ENCODE results near the gene OSGEP.

Gene OSGEP

GRCh38 chr14:20498622-20499021 is 44.0 kb upstream of the OSGEP start:
- H3K4me1 ChIP-seq = no peaks in the 10 kb centered on the region
- H3K27me3 ChIP-seq = no peaks in the 10 kb centered on the region
- TF ChIP-seq, protein P1, sequence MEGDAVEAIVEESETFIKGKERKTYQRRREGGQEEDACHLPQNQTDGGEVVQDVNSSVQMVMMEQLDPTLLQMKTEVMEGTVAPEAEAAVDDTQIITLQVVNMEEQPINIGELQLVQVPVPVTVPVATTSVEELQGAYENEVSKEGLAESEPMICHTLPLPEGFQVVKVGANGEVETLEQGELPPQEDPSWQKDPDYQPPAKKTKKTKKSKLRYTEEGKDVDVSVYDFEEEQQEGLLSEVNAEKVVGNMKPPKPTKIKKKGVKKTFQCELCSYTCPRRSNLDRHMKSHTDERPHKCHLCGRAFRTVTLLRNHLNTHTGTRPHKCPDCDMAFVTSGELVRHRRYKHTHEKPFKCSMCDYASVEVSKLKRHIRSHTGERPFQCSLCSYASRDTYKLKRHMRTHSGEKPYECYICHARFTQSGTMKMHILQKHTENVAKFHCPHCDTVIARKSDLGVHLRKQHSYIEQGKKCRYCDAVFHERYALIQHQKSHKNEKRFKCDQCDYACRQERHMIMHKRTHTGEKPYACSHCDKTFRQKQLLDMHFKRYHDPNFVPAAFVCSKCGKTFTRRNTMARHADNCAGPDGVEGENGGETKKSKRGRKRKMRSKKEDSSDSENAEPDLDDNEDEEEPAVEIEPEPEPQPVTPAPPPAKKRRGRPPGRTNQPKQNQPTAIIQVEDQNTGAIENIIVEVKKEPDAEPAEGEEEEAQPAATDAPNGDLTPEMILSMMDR (IDR thresholded peaks at IDR 0.05) = no peak
- no peak for DNase-seq
- H3K27ac ChIP-seq = no peak overlapping the region
- no peaks in the 10 kb centered on the region for H3K9me3 ChIP-seq
- no peaks in the 10 kb centered on the region for H3K36me3 ChIP-seq
- intact Hi-C loops (cut with DNase I; ENCODE audit: low total_unique reads) = loop anchor here (10.0 kb wide), 1 partner anchor 786 kb away; the partner anchor contains the start of gene RPGRIP1
- no peak overlapping the region for H3K4me3 ChIP-seq

DNA sequence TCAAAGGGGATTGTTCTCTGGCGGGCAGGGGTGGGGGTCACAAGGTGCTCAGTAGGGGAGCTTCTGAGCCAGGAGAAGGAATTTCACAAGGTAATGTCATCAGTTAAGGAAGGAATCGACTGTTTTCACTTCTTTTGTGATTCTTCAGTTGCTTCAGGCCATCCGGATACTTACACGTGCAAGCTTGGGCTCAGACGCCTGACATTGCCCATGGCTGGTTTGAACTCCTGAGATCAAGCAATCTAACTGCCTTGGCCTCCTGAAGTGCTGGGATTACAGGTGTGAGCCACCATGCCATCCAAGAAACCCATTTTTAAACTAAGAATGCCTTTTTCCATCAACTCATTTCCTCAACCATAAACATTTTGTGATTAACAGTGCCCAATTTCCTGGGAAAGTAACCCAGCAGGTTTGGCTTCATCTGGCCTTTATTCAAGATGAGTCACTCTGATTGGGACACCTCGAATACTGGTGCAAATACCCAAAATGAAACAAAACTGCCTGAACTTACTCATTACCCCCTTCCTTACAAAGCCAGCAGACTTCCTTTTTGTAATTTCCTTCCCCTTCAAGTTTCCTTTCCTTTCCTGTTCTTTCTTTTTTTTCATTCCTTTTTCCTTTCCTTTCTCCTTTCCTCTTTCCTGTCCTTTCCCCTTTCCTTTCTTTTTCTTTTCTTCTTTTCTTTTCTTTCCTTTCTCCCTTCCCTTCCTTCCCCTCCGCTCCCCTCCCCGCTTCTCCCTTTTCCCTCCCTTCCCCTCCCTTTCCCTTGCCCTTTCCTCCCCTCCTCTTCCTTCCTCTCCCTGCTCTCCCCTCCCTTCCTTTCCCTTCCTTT is 40.5 kb upstream of the OSGEP start:
- Histone ChIP-seq H3K27ac (no peak overlapping the region), H3K36me3 (no peaks in the 10 kb centered on the region), H3K4me3 (no peak overlapping the region), H3K9me3 (no peaks in the 10 kb centered on the region), H3K4me1 (no peaks in the 10 kb centered on the region), H3K27me3 (peaks cover 0 to 4% of the 10 kb centered on the region in 2 donors)
- intact Hi-C loops (cut with DNase I; ENCODE audit: low total_unique reads) = loop anchor here (10.0 kb wide), 1 partner anchor 790 kb away; the partner anchor contains the start of gene RPGRIP1
- TF ChIP-seq, protein P1 (IDR thresholded peaks at IDR 0.05) = no peak
- DNase-seq = no peak

DNA sequence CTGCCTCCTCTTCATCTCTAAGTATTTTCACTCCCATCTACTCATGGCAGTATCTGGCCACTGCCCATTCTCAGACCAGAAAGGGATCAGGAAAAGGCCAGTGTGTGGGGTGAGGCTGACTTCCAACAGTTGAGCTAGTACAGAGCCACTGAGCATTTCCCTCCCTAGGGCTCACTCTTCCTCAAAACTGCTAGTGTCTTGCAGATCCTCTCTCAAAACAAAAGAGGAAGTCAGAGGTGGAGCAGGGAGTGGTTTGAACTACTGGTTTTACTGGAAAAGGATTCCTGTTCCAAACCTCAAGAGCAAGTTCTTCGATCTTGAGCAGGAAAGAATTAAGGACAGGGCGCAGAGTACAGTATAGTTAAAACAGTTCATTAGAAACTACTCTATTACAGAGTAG is 39.0 kb upstream of the OSGEP start:
- no peak overlapping the region for H3K27ac ChIP-seq
- H3K36me3 ChIP-seq = no peaks in the 10 kb centered on the region
- DNase-seq = peak in 1 of 2 donors; percentile 36
- H3K4me1 ChIP-seq = no peaks in the 10 kb centered on the region
- peaks cover 0 to 4% of the 10 kb centered on the region in 2 donors for H3K27me3 ChIP-seq
- H3K9me3 ChIP-seq = no peaks in the 10 kb centered on the region
- H3K4me3 ChIP-seq = no peak overlapping the region
- intact Hi-C loops (cut with DNase I; ENCODE audit: low total_unique reads) = loop anchor here (10.0 kb wide), 1 partner anchor 791 kb away; the partner anchor contains the start of gene RPGRIP1
- TF ChIP-seq, protein P1 (IDR thresholded peaks at IDR 0.05) = no peak

GRCh38 chr14:20492486-20492885 is 37.9 kb upstream of the OSGEP start:
- no peaks in the 10 kb centered on the region for H3K36me3 ChIP-seq
- H3K4me3 ChIP-seq = no peak overlapping the region
- H3K9me3 ChIP-seq = no peaks in the 10 kb centered on the region
- peaks cover 0 to 4% of the 10 kb centered on the region in 2 donors for H3K27me3 ChIP-seq
- TF ChIP-seq, protein P1 (IDR thresholded peaks at IDR 0.05) = no peak
- no peaks in the 10 kb centered on the region for H3K4me1 ChIP-seq
- DNase-seq = no peak
- H3K27ac ChIP-seq = no peak overlapping the region
- intact Hi-C loops (cut with DNase I; ENCODE audit: low total_unique reads) = loop anchor here (10.0 kb wide), 1 partner anchor 792 kb away; the partner anchor contains the start of gene RPGRIP1

DNA sequence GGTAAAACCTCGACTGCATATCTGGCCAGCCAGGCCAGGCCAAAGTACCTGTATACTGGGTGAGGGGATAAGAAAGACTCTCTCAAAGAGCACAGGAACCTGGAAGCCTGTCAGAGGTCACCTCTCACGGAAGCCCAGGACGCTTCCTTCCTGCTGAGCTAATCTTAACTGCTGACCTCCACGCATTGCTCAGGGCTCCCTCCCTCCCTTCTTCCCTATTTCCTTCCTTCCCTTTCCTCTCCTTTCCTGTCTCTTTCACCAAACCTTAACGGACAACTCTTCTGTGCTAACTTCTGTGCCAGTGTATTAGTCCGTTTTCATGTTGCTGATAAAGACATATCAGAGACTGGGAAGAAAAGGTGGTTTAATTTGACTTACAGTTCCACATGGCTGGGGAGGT is 36.0 kb upstream of the OSGEP start:
- no peaks in the 10 kb centered on the region for H3K36me3 ChIP-seq
- no peaks in the 10 kb centered on the region for H3K4me1 ChIP-seq
- no peak for DNase-seq
- TF ChIP-seq, protein P1 (IDR thresholded peaks at IDR 0.05) = no peak
- no peak overlapping the region for H3K4me3 ChIP-seq
- H3K27me3 ChIP-seq = peaks cover 0 to 8% of the 10 kb centered on the region in 2 donors
- intact Hi-C loops (cut with DNase I; ENCODE audit: low total_unique reads) = loop anchor here (10.0 kb wide), 1 partner anchor 794 kb away; the partner anchor contains the start of gene RPGRIP1
- no peaks in the 10 kb centered on the region for H3K9me3 ChIP-seq
- no peak overlapping the region for H3K27ac ChIP-seq

Data from tibial artery (tissue), 4 donors.